ENCODE data around the gene DALRD3.

Gene DALRD3, protein sequence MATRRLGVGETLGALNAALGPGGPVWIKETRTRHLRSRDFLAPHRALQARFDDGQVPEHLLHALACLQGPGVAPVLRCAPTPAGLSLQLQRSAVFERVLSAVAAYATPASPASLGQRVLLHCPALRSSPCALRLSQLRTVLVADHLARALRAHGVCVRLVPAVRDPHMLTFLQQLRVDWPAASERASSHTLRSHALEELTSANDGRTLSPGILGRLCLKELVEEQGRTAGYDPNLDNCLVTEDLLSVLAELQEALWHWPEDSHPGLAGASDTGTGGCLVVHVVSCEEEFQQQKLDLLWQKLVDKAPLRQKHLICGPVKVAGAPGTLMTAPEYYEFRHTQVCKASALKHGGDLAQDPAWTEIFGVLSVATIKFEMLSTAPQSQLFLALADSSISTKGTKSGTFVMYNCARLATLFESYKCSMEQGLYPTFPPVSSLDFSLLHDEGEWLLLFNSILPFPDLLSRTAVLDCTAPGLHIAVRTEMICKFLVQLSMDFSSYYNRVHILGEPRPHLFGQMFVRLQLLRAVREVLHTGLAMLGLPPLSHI

GRCh38 chr3:49017971-49018706 lies at the start of gene DALRD3:
TSS of gene DALRD3 (minus strand) at chr3:49018580. CDS start at chr3:49018564, 16 bp downstream.
- peak; percentile 50 to 60 for DNase-seq

DNA sequence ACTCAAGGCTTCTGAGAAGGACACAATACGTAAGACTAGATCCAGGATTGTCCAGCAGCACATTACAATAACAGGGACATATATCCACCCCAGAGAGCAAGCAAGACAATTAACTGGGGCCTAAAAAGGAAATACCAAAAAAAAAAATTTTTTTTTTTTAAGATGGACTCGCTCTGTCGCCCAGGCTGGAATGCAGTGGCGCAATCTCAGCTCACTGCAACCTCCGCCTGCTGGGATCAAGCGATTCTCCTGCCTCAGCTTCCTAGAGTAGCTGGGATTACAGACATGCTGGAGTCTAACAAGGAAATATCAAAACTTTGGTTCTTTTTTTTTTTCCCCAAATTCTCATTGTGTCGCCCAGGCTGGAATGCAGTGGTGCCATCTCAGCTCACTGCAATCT lies 39.6 kb upstream of the DALRD3 start:
- DNase-seq: no peak

DNA sequence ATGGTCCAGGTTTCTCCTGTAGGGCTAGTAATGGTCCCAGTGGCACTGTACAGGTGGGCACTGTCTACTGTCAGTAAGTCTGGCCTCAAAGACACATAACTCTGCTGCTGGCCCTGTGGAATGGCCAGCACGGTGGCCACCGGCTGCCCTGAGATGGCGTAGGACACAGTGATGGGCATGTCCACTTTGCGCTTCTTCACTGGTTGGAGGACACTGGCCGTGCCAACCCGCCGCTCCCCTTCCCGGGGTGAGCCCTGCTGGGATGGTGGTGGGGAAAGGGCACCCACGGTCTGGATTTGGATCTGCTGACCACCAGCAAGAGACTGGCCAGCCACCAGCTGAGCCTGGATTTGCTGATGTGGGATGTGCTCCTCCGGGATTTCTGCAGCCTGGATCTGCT lies 38.9 kb upstream of the DALRD3 start:
- DNase-seq: no peak

GRCh38 chr3:49054344-49054862 lies 36.0 kb upstream of the DALRD3 start:
- DNase-seq: no peak

GRCh38 chr3:49053543-49053942 lies 35.2 kb upstream of the DALRD3 start:
- DNase-seq: no peak

DNA sequence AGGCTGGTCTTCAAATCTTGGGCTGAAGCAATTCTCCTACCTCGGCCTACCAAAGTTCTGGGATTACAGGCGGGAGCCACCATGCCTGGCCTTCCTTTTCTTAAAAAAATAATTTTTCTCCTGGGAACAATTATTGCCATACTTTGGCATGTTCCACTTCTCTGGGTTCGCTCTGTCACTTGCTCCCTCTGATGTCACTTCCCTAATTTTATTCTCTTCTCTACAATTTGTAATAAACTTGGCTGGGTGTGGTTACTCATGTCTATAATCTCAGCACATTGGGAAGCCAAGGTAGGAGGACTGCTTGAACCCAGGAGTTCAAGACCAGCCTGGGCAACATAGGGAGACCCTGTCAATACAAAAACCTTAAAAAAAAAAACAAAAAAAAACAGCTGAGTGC lies 16.9 kb upstream of the DALRD3 start:
- no peak for DNase-seq

GRCh38 chr3:49034650-49035049 lies 16.3 kb upstream of the DALRD3 start:
- no peak for DNase-seq

- no peak for DNase-seq
Measured at GRCh38 chr3:49032646-49033304, 14.4 kb upstream of the DALRD3 start.

- DNase-seq: no peak
Measured at GRCh38 chr3:49030321-49030720, 11.9 kb upstream of the DALRD3 start.

DNA sequence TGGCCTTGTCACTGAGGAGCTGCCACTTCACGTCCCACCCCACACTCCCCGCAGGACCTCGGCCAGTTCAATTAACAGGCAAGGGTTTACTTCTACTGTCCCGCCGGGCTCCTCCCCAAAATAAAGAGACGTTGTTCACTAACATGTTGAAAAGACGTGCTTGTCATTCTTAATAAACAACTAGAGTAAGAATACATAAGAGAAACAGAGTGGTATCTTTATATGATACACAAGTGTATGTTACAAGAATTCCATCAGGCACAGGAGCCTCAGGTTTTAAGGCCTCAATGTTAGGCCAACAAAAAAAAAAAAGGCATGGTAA lies 11.1 kb upstream of the DALRD3 start:
- DNase-seq: no peak

DNA sequence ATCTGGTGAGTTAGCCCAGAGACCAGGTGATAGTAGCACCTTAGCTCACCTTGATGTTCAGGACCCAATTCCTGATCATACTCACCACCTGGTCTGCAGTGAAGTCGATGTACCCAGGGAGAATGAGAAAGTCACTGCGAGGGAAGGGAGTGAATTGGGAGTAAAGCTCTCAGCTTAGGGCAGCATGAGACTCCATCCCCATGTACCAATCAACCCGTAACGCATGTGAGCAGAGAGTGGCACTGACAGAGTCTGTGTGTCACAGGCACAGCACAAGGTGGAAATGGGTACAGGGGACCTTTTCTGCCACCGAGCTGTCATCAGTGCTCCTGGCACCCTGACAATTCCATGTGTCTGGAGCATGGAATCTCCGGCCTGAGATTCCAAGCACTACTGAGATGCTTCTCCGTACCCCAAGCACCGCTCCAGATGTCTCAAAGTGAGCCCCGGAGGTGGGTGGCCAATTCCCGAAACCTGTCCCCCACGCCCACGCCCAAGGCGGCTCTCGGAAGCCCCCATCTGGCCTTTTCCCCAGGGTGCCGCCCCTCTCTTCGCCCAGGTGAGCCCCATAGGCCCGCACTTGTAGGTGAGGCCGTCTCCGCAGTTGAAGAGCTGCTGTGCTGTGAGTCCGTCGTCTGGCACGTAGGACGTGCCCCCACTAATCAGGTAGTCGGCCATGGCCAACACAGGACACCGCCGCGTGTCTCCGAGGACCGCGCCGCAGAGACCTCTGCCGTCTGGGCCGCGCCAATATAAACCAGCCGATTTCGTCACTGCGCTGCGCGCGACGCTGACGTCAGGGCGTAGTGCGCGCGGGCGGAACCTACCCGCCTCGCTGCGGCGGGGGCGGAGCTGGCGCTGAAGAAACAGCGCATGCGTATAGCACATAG lies 10.5 kb upstream of the DALRD3 start, which contains the start of gene IMPDH2:
Gene IMPDH2 (minus strand): TSS at position 726 of the 890 bp plus-strand sequence. CDS start 48 bp downstream, at position 678.
- DNase-seq: peak; percentile 24 to 82

DNA sequence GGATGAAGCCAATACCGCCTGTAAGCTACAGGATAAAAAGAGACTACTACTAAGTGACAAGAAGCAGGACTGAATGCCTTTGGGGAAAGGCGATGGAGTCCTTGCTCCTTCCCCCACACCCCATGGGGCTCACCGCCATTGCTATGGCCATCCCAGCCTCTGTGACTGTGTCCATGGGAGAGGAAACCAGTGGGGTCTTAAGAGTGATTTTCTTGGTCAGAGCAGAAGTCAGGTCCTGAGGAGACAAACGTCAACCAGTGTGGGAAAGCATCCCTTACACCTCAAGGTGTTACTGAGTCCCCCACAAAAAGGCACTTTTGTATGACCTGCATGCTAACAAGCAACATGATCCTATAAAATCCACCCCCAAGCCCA lies 9.9 kb upstream of the DALRD3 start:
- DNase-seq: no peak

GRCh38 chr3:49027634-49028033 lies 9.3 kb upstream of the DALRD3 start:
- DNase-seq: no peak

DNA sequence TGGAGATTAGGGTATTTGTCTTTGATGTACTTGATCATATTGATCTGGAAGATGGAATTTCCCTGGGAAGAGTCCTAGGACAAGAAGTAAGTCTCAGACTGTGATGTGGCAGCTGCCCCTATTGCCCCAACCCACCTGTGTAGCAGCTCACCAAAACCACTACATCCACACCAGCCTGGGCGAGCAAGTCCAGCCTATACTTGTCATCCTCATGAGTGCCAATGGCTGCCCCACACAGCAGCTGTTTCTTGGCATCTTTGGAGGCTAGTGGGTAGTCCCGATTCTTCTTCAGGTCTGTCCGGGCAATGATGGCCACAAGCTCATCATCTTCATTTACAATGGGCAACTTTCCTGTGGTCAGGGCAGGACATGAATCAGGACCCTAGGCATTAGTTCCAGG lies 8.2 kb upstream of the DALRD3 start:
- DNase-seq: no peak

GRCh38 chr3:49025793-49026520 lies 7.6 kb upstream of the DALRD3 start:
- no peak for DNase-seq

- DNase-seq: no peak
Measured at GRCh38 chr3:49025005-49025792, 6.8 kb upstream of the DALRD3 start.

DNA sequence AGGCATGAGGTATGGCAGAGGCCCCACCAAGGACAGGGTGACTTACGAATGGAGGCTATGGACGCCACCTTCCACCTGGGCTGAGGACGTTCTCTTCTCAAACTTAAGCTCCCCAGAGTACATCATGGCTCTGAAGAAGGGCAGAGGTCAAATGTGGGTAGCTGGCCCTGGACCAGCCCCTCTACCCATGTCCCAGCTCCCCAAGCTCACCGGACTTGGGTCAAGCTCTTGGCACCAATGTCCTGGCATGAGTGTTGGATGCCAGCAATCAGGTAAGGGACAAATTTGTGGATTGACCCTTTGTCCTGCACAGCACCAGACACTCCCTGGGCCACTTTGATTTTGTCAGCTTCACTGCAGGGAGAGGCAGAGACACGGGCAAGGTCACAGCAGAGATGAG lies 6.1 kb upstream of the DALRD3 start:
- no peak for DNase-seq

DNA sequence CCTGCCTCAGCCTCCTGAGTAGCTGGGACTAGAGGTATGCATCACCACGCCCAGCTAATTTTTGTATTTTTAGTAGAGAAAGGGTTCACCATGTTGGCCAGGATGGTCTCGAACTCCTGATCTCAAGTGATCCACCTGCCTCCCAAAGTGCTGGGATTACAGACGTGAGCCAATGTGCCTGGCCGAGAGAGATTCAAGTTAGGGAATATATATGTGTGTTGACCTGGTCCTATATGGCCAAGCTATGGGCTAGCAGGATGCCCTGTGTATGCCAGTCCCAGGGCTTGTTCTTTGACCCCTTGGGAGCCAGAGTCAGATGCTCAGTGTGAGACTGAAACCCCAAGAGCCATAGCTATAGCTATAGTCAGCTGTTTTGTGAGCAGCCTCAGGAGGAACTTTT lies 5.4 kb upstream of the DALRD3 start:
- no peak for DNase-seq

- DNase-seq: no peak
Measured at GRCh38 chr3:49022688-49023171, 4.3 kb upstream of the DALRD3 start.
